ENCODE measurements around the gene SUGP2.
A peak's percentile ranks its signal among the peaks of the same experiment; 100 is the strongest.

The SUGP2 gene

DNA sequence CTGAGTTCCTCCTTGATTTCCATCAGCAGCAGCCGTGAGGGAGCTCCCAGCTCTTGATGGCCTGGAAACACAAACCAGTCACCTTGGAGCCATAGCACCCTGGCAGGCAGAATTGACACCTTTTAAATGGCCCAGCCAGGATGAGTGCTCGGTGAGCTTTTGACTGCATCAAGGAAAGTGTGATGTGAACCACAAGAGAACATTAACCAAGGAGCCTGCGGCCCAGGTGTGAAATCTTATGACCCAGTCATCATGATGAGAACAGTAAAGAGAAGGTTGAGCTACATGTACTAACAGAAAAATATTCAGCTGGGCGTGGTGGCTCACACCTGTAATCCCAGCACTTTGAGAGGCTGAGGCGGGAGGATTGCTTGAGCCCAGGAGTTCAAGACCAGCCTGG lies 22.8 kb downstream of the SUGP2 start:
- TF ChIP-seq, protein P1, sequence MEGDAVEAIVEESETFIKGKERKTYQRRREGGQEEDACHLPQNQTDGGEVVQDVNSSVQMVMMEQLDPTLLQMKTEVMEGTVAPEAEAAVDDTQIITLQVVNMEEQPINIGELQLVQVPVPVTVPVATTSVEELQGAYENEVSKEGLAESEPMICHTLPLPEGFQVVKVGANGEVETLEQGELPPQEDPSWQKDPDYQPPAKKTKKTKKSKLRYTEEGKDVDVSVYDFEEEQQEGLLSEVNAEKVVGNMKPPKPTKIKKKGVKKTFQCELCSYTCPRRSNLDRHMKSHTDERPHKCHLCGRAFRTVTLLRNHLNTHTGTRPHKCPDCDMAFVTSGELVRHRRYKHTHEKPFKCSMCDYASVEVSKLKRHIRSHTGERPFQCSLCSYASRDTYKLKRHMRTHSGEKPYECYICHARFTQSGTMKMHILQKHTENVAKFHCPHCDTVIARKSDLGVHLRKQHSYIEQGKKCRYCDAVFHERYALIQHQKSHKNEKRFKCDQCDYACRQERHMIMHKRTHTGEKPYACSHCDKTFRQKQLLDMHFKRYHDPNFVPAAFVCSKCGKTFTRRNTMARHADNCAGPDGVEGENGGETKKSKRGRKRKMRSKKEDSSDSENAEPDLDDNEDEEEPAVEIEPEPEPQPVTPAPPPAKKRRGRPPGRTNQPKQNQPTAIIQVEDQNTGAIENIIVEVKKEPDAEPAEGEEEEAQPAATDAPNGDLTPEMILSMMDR (IDR thresholded peaks at IDR 0.05; ENCODE audit: insufficient read depth, missing control alignments) = no peak
- FAIRE-seq (no peak), DNase-seq (ENCODE audit: insufficient read length, low spot score) (no peak)

DNA sequence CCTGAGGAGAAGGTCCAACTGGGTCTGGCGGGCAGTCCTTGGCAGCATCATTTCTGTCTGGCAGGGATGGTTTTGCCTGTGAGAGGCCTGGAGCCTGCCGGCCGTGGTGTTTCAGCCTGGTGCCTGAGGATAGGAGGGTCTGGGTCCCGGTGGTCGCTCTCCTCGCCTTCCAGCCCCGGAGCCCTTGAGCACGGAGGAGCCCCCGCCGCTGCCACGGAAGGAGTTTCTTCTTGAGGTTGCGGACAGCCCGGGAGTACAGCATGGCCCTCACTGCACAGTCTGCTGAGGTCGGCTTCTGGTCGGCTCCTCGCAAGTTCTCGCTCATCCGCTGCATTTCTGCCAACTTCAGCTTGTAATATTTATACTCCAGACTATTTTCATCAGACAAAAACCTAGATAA lies 23.4 kb downstream of the SUGP2 start:
- TF ChIP-seq, protein P1 (IDR thresholded peaks at IDR 0.05; ENCODE audit: insufficient read depth, missing control alignments) = no peak
- FAIRE-seq (no peak), DNase-seq (ENCODE audit: insufficient read length, low spot score) (no peak)

DNA sequence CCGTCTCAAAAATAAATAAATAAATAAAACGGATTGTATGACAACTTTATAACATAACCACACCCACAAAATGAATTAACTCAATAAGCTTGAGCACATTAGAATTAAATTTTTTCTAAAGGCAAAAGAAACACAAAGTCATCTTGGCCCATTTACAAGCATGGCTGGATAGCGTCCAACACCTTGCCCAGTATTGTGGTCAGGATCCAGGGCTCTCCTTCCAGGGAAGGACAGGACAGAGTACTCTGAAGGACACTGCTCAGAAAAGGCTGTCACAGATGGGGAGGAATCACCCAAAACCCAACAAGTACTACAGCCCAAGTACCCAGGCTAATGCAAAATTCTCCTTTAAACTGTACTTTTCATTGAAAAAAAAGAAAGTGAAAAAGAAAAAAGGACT lies 27.1 kb downstream of the SUGP2 start:
- DNase-seq (ENCODE audit: insufficient read length, low spot score) = no peak
- FAIRE-seq = no peak
- TF ChIP-seq, protein P1 (IDR thresholded peaks at IDR 0.05; ENCODE audit: insufficient read depth, missing control alignments) = no peak

DNA sequence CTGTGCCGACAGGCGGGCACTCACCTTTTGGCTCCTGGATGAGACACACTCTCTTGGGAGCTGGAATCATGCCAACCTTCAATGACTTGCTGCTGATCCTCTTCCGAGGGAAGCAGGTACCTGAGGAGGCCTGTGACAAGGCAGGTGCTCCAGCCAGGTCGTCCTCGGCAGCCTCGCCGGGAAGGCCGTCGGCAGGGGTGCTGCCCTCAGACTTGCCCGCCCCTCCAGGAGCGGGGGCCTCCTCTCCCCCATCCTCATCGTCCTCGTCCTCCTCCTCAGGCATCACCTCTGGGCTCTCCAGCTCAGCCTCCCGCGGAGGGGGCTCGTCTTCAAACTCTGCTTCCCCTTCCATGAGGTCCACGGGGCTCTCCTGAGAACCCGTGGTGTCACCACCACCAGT lies 29.2 kb downstream of the SUGP2 start:
- TF ChIP-seq, protein P1 (IDR thresholded peaks at IDR 0.05; ENCODE audit: insufficient read depth, missing control alignments) = no peak
- DNase-seq (ENCODE audit: insufficient read length, low spot score) (no peak), FAIRE-seq (no peak)

DNA sequence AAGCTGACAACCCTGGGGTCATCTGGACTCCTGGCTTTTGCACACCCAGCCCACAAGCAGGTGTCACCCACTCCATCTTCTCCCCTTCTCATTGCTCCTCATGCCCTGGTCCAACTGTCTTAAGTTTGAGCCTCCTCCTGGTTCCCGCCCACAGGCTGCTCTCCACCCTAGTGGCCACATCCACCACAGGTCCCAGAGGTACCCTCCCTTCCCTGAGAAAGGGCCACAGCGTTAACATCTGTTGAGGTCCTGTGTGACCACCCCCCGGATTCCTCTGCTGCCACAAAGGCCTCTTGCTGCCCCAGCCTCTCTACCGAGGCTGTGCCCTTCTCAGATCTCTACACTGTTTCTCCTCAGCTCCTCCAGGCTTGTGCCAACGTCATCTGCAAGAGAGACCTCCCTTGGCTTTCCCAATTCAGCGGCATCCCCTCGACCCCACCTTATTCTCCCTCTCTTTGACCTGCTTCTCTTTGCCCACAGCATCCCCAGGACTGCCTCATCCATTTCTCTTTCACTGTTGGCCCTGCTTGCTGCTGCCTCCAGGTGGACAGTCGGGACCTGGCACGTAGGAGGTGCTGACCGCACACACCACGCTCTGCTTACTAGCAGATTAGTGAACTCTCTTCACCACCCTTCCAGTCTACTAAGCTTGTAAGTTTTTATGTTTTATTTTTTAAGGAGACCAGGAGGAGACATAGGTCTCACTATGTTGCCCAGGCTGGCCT lies 33.3 kb downstream of the SUGP2 start:
- TF ChIP-seq, protein P1 (IDR thresholded peaks at IDR 0.05; ENCODE audit: insufficient read depth, missing control alignments) = peak; percentile 11
- no peak for FAIRE-seq
- no peak for DNase-seq (ENCODE audit: insufficient read length, low spot score)

DNA sequence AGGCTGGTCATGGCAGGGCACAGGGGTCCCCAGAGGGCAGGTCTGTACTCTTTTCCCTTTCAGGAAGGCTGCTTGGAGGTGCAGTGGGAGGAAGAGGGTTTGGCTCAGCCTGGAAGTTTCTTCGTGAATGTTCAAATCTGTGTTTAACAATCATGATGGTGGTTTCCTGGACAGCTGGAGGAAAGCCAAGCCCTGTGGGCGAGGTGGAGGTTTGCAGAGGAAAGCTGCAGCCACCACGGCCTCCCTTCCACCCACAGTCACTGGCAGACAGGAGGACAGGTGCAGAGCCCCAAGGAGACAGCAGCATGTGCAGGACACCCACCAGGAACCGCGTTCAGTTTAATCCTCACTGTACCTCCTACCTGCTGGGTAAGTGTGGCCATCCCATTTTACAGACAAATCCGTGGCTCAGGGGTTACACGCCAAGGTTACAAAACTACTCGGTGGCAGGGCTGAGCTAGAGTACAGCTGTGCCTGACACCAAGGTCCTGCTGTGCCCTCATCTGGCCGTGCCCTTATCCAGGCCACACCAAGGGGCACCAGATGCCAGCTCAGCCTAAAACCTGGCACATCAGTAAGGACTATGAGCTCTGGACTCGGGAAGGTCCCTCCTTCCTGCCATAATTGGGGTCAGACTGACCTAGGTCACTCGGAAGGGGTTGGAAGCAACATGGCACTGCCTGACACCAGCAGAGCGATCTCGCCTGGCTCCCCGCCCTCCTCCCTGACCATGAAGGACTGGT lies 34.1 kb downstream of the SUGP2 start:
- TF ChIP-seq, protein P1 (IDR thresholded peaks at IDR 0.05; ENCODE audit: insufficient read depth, missing control alignments) = no peak
- FAIRE-seq = no peak
- no peak for DNase-seq (ENCODE audit: insufficient read length, low spot score)

DNA sequence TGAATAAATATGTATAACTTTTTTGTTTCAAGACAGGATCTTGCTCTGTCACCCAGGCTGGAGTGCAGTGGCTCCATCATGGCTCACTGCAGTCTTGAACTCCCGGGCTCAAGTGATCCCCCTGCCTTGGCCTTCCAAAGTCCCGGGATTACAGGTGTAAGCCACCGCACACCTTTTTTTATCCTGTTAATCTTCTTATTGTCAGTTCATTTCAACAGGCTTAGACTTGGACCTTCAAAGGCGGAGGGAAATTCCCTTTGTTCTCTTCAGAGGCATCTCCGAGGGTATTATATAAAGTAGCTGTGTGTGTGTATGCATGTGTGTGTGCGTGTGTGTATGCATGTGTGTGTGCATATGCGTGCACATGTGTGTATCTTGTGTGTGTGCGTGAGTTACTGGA lies 35.0 kb downstream of the SUGP2 start:
- TF ChIP-seq, protein P1 (IDR thresholded peaks at IDR 0.05; ENCODE audit: insufficient read depth, missing control alignments) = no peak
- DNase-seq (ENCODE audit: insufficient read length, low spot score) (peak; percentile 68), FAIRE-seq (no peak)

All from D721Med (cell line).